GM20431 (cell line): Measurements from ENCODE around the gene SORCS2.

Source experiments
- in situ Hi-C: fragments of 300-500 bp; cut with MseI, MboI; formaldehyde crosslinking; loops from one replicate; pipeline ENCODE4 v1.15.0; 2020; ENCODE audit warnings: low sequenced_read_pairs; ENCODE audit not compliant: unreplicated experiment

Gene SORCS2

GRCh38 chr4:7524064-7524682 lies 331.8 kb downstream of the SORCS2 start:
- in situ Hi-C loops, result no loop called here

GRCh38 chr4:7524843-7525242 lies 332.5 kb downstream of the SORCS2 start:
- in situ Hi-C loops, result no loop called here

- in situ Hi-C loops, result no loop called here
Observed at GRCh38 chr4:7526491-7526890, 334.2 kb downstream of the SORCS2 start.

- in situ Hi-C loops, result no loop called here
Observed at GRCh38 chr4:7526929-7527535, 334.7 kb downstream of the SORCS2 start.

- in situ Hi-C loops, result no loop called here
Observed at GRCh38 chr4:7529368-7530080, 337.2 kb downstream of the SORCS2 start.

GRCh38 chr4:7530082-7530481 lies 337.7 kb downstream of the SORCS2 start:
- in situ Hi-C loops, result no loop called here

- in situ Hi-C loops, result no loop called here
Observed at GRCh38 chr4:7530932-7531639, 338.7 kb downstream of the SORCS2 start.

GRCh38 chr4:7531640-7531994 lies 339.3 kb downstream of the SORCS2 start:
- in situ Hi-C loops, result no loop called here

- in situ Hi-C loops, result no loop called here
Observed at GRCh38 chr4:7532043-7532442, 339.7 kb downstream of the SORCS2 start.

- in situ Hi-C loops, result no loop called here
Observed at GRCh38 chr4:7533267-7533666, 340.9 kb downstream of the SORCS2 start.

- in situ Hi-C loops, result no loop called here
Observed at GRCh38 chr4:7535094-7535493, 342.8 kb downstream of the SORCS2 start.

- in situ Hi-C loops, result no loop called here
Observed at GRCh38 chr4:7535619-7536018, 343.3 kb downstream of the SORCS2 start.

- in situ Hi-C loops, result no loop called here
Observed at GRCh38 chr4:7536876-7537275, 344.5 kb downstream of the SORCS2 start.

- in situ Hi-C loops, result no loop called here
Observed at GRCh38 chr4:7537853-7538400, 345.6 kb downstream of the SORCS2 start.

- in situ Hi-C loops, result no loop called here
Observed at GRCh38 chr4:7538518-7538917, 346.2 kb downstream of the SORCS2 start.

GRCh38 chr4:7539186-7539585 lies 346.8 kb downstream of the SORCS2 start:
- in situ Hi-C loops, result no loop called here

GRCh38 chr4:7539659-7540058 lies 347.3 kb downstream of the SORCS2 start:
- in situ Hi-C loops, result no loop called here

- in situ Hi-C loops, result no loop called here
Observed at GRCh38 chr4:7540206-7540605, 347.9 kb downstream of the SORCS2 start.

GRCh38 chr4:7540654-7541413 lies 348.5 kb downstream of the SORCS2 start:
- in situ Hi-C loops, result no loop called here

- in situ Hi-C loops, result no loop called here
Observed at GRCh38 chr4:7541414-7541810, 349.1 kb downstream of the SORCS2 start.
